Psoas muscle (tissue), 8 donors: Measurements from ENCODE around the gene CMTM4. TPM values are rescaled to one million over a fixed set of nuclear protein-coding genes. Genes with fewer than 3 reads are reported as not detected.
"Not testable (repeated sequence)": the region's sequence is repeated elsewhere in the genome, so short reads cannot be mapped to it uniquely, and the experiment has no call there.

Source experiments
- ATAC-seq, 4 donors: fragments of 200-7000 bp; cut with Tn5 transposase; one replicate each; pipeline ENCODE4 v1.9.1; 2020; ENCODE audit warnings: moderate library complexity in 3 of 4, mild to moderate bottlenecking in 2 of 4
- DNase-seq, 2 donors: peaks; one replicate each; pipeline ENCODE4 v3.0.0-alpha.2; 2020
- H3K27ac ChIP-seq: fragments of 200-600 bp; one replicate; pipeline ENCODE4 v1.8.0; 2022
- H3K27me3 ChIP-seq, 3 donors: fragments of 200-600 bp in 1 of 3; one replicate each; pipeline versions ENCODE4 v1.6.1 to v1.8.0; 2013 to 2022; ENCODE audit warnings: low read length in 2 of 3, mild to moderate bottlenecking in 2 of 3, moderate library complexity in 1 of 3; ENCODE audit not compliant: insufficient read depth in 3 of 3
- H3K36me3 ChIP-seq, 2 donors: fragments of 200-600 bp in 1 of 2; one replicate each; pipeline versions ENCODE4 v1.6.1 to v1.8.0; 2013 to 2022; ENCODE audit warnings: low read depth in 1 of 2, mild to moderate bottlenecking in 1 of 2, moderate library complexity in 1 of 2; ENCODE audit not compliant: insufficient read depth in 1 of 2
- H3K4me1 ChIP-seq: fragments of 200-600 bp; one replicate; pipeline ENCODE4 v1.8.0; 2022
- H3K4me3 ChIP-seq: fragments of 200-600 bp; one replicate; pipeline ENCODE4 v1.8.0; 2022; ENCODE audit warnings: mild to moderate bottlenecking
- H3K9me3 ChIP-seq: fragments of 200-600 bp; one replicate; pipeline ENCODE4 v1.8.0; 2022
- WGBS, 3 donors: extraction: QIAGEN DNeasy Blood & Tissue Kit; methylation state at CpG; one replicate each; pipeline versions ENCODE4 v1.1.6 to v1.1.7; 2013; 5-methylcytosine and 5-hydroxymethylcytosine counted together
- intact Hi-C, 2 donors: fragments of 100-400 bp; cut with DNase I; formaldehyde crosslinking; loops; one replicate each; pipeline versions ENCODE4 v1.11.0 to v1.14.2; 2022
- polyA plus RNA-seq, 3 donors: library from polyadenylated mRNA; stranded (reverse); fragments of 200-250 nt; gene quantifications; one replicate each; pipeline ENCODE4 v1.2.3, GENCODE V29; 2013
- total RNA-seq, 4 donors: library from RNA; stranded (reverse); fragmentation: NEBNext Ultra II Directional in 2 of 4; extraction: Animal tissue kit (Norgen Biotek cat#: 25700) in 2 of 4; gene quantifications; one replicate each; pipeline versions ENCODE4 v1.2.1 to v1.2.4, GENCODE V29; 2021 to 2023
- TF ChIP-seq, protein P1 (sequence below): fragments of 200-600 bp; IDR thresholded peaks from one replicate; pipeline ENCODE4 v1.8.0; 2022; ENCODE audit warnings: antibody characterized with exemption
- donor health status: healthy with polysubstance abuse.
- donor health status: DM: no; HTN: no; CAD: no; lungs with moderate emphysema.
- donor health status: Bipolar disorder and iron deficiency.
- donor health status: healthy.
- donor health status: DM: yes; HTN: yes; CAD: no.
- donor health status: DM: no; HTN: no; CAD: no.
- donor health status: DM: no; HTN: no; CAD: no.
- donor health status: DM: yes; HTN: yes; CAD: no.

Gene CMTM4
- total and polyA plus RNA-seq, 7 donors: 2.3 to 10.3 (median 7.7) TPM

DNA sequence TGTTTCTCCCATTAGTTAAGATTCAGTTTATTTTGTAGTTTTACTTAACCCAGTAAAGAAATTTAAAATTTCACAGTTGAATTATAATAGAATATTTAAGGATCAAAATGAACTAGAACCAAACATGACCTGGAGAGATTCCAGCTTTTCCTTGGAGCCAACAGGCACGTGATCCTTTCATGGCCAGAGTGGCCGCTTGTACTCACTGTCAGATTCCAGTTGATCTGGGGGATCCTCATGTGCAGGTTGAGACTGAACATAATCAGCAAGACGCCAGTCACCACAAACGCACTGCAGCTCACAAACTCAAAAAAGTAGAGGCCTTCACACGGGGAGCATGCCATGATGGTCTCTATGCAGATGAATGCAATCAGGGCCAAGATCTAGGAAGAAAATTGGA is 60.3 kb downstream of the CMTM4 start:
- Histone ChIP-seq H3K36me3 (no peaks in the 10 kb centered on the region), H3K27ac (no peak overlapping the region), H3K4me3 (no peak overlapping the region), H3K9me3 (no peaks in the 10 kb centered on the region), H3K27me3 (no peaks in the 10 kb centered on the region), H3K4me1 (no peaks in the 10 kb centered on the region)
- DNase-seq (no peak), ATAC-seq (no peak)
- 64 to 67% (median 65%) methylated on average over 5 of the region's 5 CpGs for WGBS, 3 donors
- intact Hi-C loops: no loop called here
- TF ChIP-seq, protein P1, sequence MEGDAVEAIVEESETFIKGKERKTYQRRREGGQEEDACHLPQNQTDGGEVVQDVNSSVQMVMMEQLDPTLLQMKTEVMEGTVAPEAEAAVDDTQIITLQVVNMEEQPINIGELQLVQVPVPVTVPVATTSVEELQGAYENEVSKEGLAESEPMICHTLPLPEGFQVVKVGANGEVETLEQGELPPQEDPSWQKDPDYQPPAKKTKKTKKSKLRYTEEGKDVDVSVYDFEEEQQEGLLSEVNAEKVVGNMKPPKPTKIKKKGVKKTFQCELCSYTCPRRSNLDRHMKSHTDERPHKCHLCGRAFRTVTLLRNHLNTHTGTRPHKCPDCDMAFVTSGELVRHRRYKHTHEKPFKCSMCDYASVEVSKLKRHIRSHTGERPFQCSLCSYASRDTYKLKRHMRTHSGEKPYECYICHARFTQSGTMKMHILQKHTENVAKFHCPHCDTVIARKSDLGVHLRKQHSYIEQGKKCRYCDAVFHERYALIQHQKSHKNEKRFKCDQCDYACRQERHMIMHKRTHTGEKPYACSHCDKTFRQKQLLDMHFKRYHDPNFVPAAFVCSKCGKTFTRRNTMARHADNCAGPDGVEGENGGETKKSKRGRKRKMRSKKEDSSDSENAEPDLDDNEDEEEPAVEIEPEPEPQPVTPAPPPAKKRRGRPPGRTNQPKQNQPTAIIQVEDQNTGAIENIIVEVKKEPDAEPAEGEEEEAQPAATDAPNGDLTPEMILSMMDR: no peak

DNA sequence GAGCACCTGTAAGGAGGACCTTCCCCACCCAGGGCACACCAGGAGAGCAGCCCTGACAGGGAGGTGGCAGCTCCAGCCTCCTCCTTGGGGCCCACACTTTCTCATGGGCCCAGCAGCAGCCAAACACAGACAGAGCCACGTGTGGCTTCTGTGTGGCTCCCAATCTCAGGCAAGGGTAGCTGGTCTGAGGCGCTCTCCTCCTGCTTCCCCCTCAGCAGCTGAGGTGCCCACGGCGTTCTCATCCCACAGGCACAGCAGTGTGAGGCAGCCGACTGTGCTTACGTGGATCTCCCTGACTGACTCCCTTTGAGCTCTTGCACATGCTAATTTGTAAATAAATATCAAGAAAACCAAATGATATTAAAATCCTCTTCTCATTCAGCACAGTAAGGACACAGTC is 61.1 kb downstream of the CMTM4 start:
- no peak for ATAC-seq
- intact Hi-C loops: no loop called here
- H3K36me3 ChIP-seq: no peaks in the 10 kb centered on the region
- no peak overlapping the region for H3K4me3 ChIP-seq
- H3K27ac ChIP-seq: no peak overlapping the region
- H3K4me1 ChIP-seq: no peaks in the 10 kb centered on the region
- no peaks in the 10 kb centered on the region for H3K9me3 ChIP-seq
- TF ChIP-seq, protein P1: no peak
- WGBS, 3 donors: 75 to 95% (median 84%) methylated on average over 6 of the region's 6 CpGs
- H3K27me3 ChIP-seq: no peaks in the 10 kb centered on the region
- no peak for DNase-seq

DNA sequence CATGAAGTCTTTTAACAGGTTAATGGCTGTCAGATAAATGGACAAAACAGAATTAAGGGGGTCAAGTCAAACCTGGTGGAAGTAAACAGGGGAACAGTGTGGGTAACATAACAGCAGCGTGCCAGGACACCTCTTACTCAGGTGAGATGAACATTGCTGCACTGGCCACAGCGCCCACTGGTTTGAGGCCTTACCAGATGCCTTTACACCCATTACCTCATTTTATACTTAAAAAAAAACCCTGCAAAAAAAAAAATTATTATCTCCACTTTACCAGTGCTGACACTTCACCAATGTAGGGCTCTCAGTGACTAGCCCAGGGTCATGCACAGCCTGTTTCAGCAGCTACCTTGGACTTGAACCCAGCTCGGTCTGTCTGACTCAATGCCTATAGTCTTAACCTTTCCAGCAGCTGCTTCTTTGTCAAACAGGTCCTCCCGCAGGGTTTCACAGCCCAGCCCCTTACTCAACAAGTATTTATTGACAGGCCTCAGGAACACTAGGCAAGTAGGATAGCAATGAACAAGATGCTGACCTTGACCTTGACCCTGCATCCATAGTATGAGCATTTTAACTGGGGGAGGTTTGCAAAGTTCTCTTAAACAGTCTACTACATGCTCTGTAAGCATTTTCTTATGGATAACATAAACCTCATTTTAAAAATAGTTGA is 61.9 kb downstream of the CMTM4 start:
- intact Hi-C loops: no loop called here
- DNase-seq: no peak
- Histone ChIP-seq H3K9me3 (no peaks in the 10 kb centered on the region), H3K36me3 (no peaks in the 10 kb centered on the region), H3K4me1 (no peaks in the 10 kb centered on the region), H3K27me3 (no peaks in the 10 kb centered on the region), H3K27ac (no peak overlapping the region), H3K4me3 (no peak overlapping the region)
- TF ChIP-seq, protein P1: no peak
- ATAC-seq: no peak
- 95 to 97% (median 96%) methylated on average over 4 of the region's 4 CpGs for WGBS, 3 donors

DNA sequence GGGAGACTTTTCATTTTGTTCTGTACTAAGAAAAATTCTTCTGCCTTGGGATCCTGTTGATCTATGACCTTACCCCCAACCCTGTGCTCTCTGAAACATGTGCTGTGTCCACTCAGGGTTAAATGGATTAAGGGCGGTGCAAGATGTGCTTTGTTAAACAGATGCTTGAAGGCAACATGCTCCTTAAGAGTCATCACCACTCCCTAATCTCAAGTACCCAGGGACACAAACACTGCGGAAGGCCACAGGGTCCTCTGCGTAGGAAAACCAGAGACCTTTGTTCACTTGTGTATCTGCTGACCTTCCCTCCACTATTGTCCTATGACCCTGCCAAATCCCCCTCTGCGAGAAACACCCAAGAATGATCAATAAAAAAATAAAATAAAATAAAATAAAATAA is 65.0 kb downstream of the CMTM4 start:
- ATAC-seq, H3K4me3 ChIP-seq, H3K36me3 ChIP-seq, H3K27me3 ChIP-seq, DNase-seq, H3K4me1 ChIP-seq, H3K9me3 ChIP-seq, intact Hi-C loops, H3K27ac ChIP-seq: not testable (repeated sequence)
- 94 to 98% (median 97%) methylated on average over 3 of the region's 4 CpGs for WGBS, 3 donors

DNA sequence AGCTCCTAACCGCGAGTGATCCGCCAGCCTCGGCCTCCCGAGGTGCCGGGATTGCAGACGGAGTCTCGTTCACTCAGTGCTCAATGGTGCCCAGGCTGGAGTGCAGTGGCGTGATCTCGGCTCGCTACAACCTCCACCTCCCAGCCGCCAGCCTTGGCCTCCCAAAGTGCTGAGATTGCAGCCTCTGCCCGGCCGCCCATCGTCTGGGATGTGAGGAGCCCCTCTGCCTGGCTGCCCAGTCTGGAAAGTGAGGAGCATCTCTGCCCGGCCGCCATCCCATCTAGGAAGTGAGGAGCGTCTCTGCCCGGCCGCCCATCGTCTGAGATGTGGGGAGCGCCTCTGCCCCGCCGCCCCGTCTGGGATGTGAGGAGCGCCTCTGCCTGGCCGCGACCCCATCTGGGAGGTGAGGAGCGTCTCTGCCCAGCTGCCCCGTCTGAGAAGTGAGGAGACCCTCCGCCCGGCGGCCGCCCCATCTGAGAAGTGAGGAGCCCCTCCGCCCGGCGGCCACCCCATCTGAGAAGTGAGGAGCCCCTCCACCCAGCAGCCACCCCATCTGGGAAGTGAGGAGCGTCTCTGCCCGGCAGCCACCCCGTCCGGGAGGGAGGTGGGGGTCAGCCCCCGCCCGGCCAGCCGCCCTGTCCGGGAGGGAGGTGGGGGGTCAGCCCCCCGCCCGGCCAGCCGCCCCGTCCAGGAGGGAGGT is 65.8 kb downstream of the CMTM4 start:
- H3K4me3 ChIP-seq, intact Hi-C loops, ATAC-seq, H3K9me3 ChIP-seq, H3K36me3 ChIP-seq, DNase-seq, H3K27me3 ChIP-seq, H3K27ac ChIP-seq, H3K4me1 ChIP-seq: not testable (repeated sequence)
- 93 to 96% (median 96%) methylated on average over 9 to 28 of the region's 49 CpGs for WGBS, 3 donors
